HG02938 (cell line): Measurements from ENCODE around the gene OCA2.

Source experiments
- ATAC-seq: cut with Tn5 transposase; IDR thresholded peaks from one replicate; pipeline ENCODE4 v1.9.1; 2021; ENCODE audit warnings: mild to moderate bottlenecking, moderate library complexity; ENCODE audit not compliant: unreplicated experiment

Gene OCA2

GRCh38 chr15:28105793-28106192 is 6.7 kb upstream of the OCA2 start:
- ATAC-seq, result no peak

- ATAC-seq, result no peak
Measured at GRCh38 chr15:28105224-28105791, 6.2 kb upstream of the OCA2 start.

GRCh38 chr15:28104326-28104725 is 5.2 kb upstream of the OCA2 start:
- no peak for ATAC-seq

- ATAC-seq, result no peak
Measured at GRCh38 chr15:28103831-28104230, 4.7 kb upstream of the OCA2 start.

GRCh38 chr15:28101983-28102441 is 2.9 kb upstream of the OCA2 start:
- ATAC-seq, result no peak

- ATAC-seq, result no peak
Measured at GRCh38 chr15:28101201-28101600, 2.1 kb upstream of the OCA2 start.

GRCh38 chr15:28100516-28101195 is 1.5 kb upstream of the OCA2 start:
- no peak for ATAC-seq

- ATAC-seq, result no peak
Measured at GRCh38 chr15:28099555-28100140, 533 bp upstream of the OCA2 start.

GRCh38 chr15:28098360-28098765 is 752 bp downstream of the OCA2 start:
- no peak for ATAC-seq

GRCh38 chr15:28097656-28098359 is 1.3 kb downstream of the OCA2 start:
- no peak for ATAC-seq

GRCh38 chr15:28096670-28097431 is 2.3 kb downstream of the OCA2 start:
- ATAC-seq, result no peak

- no peak for ATAC-seq
Measured at GRCh38 chr15:28096411-28096669, 2.8 kb downstream of the OCA2 start.

- ATAC-seq, result no peak
Measured at GRCh38 chr15:28094732-28095521, 4.2 kb downstream of the OCA2 start.

- no peak for ATAC-seq
Measured at GRCh38 chr15:28093752-28094535, 5.2 kb downstream of the OCA2 start.

GRCh38 chr15:28091313-28091712 is 7.8 kb downstream of the OCA2 start:
- ATAC-seq, result no peak

- ATAC-seq, result peak; percentile 99
Measured at GRCh38 chr15:28086175-28086703, 12.9 kb downstream of the OCA2 start.

GRCh38 chr15:28085489-28086174 is 13.5 kb downstream of the OCA2 start:
- ATAC-seq, result no peak

- no peak for ATAC-seq
Measured at GRCh38 chr15:28084547-28084946, 14.6 kb downstream of the OCA2 start.
